ENCODE data around the gene GPR139.

DNA sequence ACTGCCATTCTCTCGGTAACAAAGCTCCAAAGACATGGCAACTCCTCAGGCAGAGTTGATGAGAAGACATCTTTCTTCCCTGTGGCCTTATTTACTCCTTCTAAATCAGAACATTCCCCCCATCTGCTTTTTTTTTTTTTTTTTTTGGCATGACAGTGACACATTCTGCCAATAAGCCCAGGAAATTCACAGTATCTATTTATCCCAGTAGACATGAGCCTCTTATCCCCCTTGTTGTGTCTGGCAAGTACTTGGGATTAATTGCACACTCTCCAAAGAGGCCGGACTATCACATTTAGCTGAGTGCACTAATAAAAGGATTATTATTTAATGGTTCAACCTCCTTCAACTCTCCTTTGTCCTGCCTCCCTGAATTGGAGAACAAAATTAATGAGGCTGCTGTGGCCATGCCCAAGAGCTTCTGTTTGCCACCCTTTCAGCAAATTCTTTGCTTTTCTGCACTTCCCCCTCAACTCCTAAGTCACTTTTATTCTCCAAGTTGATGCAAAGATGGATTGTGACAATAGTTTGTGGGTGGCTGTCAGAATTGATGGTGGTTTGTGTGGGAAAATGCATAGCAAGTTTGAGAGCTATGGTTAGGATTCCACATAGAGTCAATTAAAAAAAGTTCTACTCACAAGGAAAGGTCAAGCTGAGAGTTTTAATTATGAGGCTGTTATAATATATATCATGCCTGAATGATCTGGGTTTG is 47.2 kb downstream of the GPR139 start:
- TF ChIP-seq, protein P1, sequence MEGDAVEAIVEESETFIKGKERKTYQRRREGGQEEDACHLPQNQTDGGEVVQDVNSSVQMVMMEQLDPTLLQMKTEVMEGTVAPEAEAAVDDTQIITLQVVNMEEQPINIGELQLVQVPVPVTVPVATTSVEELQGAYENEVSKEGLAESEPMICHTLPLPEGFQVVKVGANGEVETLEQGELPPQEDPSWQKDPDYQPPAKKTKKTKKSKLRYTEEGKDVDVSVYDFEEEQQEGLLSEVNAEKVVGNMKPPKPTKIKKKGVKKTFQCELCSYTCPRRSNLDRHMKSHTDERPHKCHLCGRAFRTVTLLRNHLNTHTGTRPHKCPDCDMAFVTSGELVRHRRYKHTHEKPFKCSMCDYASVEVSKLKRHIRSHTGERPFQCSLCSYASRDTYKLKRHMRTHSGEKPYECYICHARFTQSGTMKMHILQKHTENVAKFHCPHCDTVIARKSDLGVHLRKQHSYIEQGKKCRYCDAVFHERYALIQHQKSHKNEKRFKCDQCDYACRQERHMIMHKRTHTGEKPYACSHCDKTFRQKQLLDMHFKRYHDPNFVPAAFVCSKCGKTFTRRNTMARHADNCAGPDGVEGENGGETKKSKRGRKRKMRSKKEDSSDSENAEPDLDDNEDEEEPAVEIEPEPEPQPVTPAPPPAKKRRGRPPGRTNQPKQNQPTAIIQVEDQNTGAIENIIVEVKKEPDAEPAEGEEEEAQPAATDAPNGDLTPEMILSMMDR (IDR thresholded peaks at IDR 0.05; ENCODE audit: low read depth, low read length, missing input control), result no peak
- TF ChIP-seq RAD21 (IDR thresholded peaks at IDR 0.05) (no peak), SP1 (IDR thresholded peaks at IDR 0.05) (no peak), RXRA (IDR thresholded peaks at IDR 0.05) (no peak), JUND (IDR thresholded peaks at IDR 0.05) (no peak), TAF1 (conservative IDR thresholded peaks at IDR 0.05) (no peak), YY1 (IDR thresholded peaks at IDR 0.05) (no peak)
- TF ChIP-seq, protein P2, sequence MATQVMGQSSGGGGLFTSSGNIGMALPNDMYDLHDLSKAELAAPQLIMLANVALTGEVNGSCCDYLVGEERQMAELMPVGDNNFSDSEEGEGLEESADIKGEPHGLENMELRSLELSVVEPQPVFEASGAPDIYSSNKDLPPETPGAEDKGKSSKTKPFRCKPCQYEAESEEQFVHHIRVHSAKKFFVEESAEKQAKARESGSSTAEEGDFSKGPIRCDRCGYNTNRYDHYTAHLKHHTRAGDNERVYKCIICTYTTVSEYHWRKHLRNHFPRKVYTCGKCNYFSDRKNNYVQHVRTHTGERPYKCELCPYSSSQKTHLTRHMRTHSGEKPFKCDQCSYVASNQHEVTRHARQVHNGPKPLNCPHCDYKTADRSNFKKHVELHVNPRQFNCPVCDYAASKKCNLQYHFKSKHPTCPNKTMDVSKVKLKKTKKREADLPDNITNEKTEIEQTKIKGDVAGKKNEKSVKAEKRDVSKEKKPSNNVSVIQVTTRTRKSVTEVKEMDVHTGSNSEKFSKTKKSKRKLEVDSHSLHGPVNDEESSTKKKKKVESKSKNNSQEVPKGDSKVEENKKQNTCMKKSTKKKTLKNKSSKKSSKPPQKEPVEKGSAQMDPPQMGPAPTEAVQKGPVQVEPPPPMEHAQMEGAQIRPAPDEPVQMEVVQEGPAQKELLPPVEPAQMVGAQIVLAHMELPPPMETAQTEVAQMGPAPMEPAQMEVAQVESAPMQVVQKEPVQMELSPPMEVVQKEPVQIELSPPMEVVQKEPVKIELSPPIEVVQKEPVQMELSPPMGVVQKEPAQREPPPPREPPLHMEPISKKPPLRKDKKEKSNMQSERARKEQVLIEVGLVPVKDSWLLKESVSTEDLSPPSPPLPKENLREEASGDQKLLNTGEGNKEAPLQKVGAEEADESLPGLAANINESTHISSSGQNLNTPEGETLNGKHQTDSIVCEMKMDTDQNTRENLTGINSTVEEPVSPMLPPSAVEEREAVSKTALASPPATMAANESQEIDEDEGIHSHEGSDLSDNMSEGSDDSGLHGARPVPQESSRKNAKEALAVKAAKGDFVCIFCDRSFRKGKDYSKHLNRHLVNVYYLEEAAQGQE (IDR thresholded peaks at IDR 0.05), result no peak
- TF ChIP-seq, protein P3, sequence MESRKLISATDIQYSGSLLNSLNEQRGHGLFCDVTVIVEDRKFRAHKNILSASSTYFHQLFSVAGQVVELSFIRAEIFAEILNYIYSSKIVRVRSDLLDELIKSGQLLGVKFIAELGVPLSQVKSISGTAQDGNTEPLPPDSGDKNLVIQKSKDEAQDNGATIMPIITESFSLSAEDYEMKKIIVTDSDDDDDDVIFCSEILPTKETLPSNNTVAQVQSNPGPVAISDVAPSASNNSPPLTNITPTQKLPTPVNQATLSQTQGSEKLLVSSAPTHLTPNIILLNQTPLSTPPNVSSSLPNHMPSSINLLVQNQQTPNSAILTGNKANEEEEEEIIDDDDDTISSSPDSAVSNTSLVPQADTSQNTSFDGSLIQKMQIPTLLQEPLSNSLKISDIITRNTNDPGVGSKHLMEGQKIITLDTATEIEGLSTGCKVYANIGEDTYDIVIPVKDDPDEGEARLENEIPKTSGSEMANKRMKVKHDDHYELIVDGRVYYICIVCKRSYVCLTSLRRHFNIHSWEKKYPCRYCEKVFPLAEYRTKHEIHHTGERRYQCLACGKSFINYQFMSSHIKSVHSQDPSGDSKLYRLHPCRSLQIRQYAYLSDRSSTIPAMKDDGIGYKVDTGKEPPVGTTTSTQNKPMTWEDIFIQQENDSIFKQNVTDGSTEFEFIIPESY (IDR thresholded peaks at IDR 0.05), result no peak
- TF ChIP-seq, protein P4, sequence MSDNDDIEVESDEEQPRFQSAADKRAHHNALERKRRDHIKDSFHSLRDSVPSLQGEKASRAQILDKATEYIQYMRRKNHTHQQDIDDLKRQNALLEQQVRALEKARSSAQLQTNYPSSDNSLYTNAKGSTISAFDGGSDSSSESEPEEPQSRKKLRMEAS (IDR thresholded peaks at IDR 0.05), result no peak

All from liver (tissue), 3 donors.